Amygdala (tissue), 56 donors: ENCODE data around the gene OR5I1.
"Not testable (repeated sequence)": the region's sequence is repeated elsewhere in the genome, so short reads cannot be mapped to it uniquely, and the experiment has no call there.

Experiments
- DNase-seq, 56 donors: peaks; one replicate each; lab custom pipeline; 2025; lab: John Stamatoyannopoulos, UW

OR5I1 gene

GRCh38 chr11:55936300-55936699, at the start of gene OR5I1:
Gene OR5I1 (minus strand): TSS chr11:55936400. CDS start chr11:55936400, 0 bp downstream.
- DNase-seq = no peak

GRCh38 chr11:55970935-55971334, 34.7 kb upstream of the OR5I1 start:
- no peak for DNase-seq

GRCh38 chr11:55969845-55970244, 33.6 kb upstream of the OR5I1 start, which contains the start of gene OR10AG1:
Gene OR10AG1 (minus strand): TSS chr11:55969945. CDS start chr11:55969907, 38 bp downstream.
- DNase-seq = no peak

GRCh38 chr11:55967914-55968313, 31.7 kb upstream of the OR5I1 start:
- no peak for DNase-seq

GRCh38 chr11:55966391-55966790, 30.2 kb upstream of the OR5I1 start:
- no peak for DNase-seq

GRCh38 chr11:55956521-55956920, 20.3 kb upstream of the OR5I1 start:
- DNase-seq = no peak

GRCh38 chr11:55949330-55949729, 13.1 kb upstream of the OR5I1 start:
- DNase-seq = no peak

- peak in 1 of 56 donors; percentile 8 for DNase-seq
Measured at GRCh38 chr11:55942785-55943392, 6.7 kb upstream of the OR5I1 start.

- no peak for DNase-seq
Measured at GRCh38 chr11:55920537-55920936, 15.7 kb downstream of the OR5I1 start.

GRCh38 chr11:55914482-55914881, 21.7 kb downstream of the OR5I1 start, which contains the start of gene OR5W2:
Gene OR5W2 (minus strand): TSS chr11:55914582. CDS start chr11:55914582, 0 bp downstream.
- DNase-seq = no peak

GRCh38 chr11:55902308-55902707, 33.9 kb downstream of the OR5I1 start:
- no peak for DNase-seq

GRCh38 chr11:55895216-55895615, 41.0 kb downstream of the OR5I1 start:
- DNase-seq = no peak

GRCh38 chr11:55885481-55885880, 50.7 kb downstream of the OR5I1 start:
- DNase-seq = not testable (repeated sequence)
